HG02885 (cell line): Measurements from ENCODE around the gene RBBP8NL.

Experiments used
- ATAC-seq: cut with Tn5 transposase; IDR thresholded peaks from one replicate; pipeline ENCODE4 v1.9.1; 2021; ENCODE audit warnings: mild to moderate bottlenecking; ENCODE audit not compliant: unreplicated experiment, poor library complexity

The RBBP8NL gene

GRCh38 chr20:62424249-62425107 is 2.9 kb downstream of the RBBP8NL start:
- ATAC-seq: no peak

- no peak for ATAC-seq
These were observed 4.0 kb downstream of the RBBP8NL start for GRCh38 chr20:62423326-62423706.

- no peak for ATAC-seq
These were observed 4.6 kb downstream of the RBBP8NL start for GRCh38 chr20:62422636-62423325.

GRCh38 chr20:62421716-62421990 is 5.7 kb downstream of the RBBP8NL start:
- no peak for ATAC-seq

GRCh38 chr20:62420846-62421715 is 6.3 kb downstream of the RBBP8NL start:
- no peak for ATAC-seq

- no peak for ATAC-seq
These were observed 7.6 kb downstream of the RBBP8NL start for GRCh38 chr20:62419759-62420158.

- no peak for ATAC-seq
These were observed 8.4 kb downstream of the RBBP8NL start for GRCh38 chr20:62418709-62419487.

GRCh38 chr20:62417981-62418708 is 9.2 kb downstream of the RBBP8NL start:
- no peak for ATAC-seq

GRCh38 chr20:62416651-62417637 is 10.4 kb downstream of the RBBP8NL start:
- ATAC-seq: no peak

- ATAC-seq: no peak
These were observed 11.8 kb downstream of the RBBP8NL start for GRCh38 chr20:62415354-62416111.

- no peak for ATAC-seq
These were observed 13.3 kb downstream of the RBBP8NL start for GRCh38 chr20:62413896-62414481.

GRCh38 chr20:62413025-62413570 is 14.2 kb downstream of the RBBP8NL start:
- ATAC-seq: no peak

- no peak for ATAC-seq
These were observed 14.9 kb downstream of the RBBP8NL start for GRCh38 chr20:62412194-62413024.

GRCh38 chr20:62411479-62412193 is 15.7 kb downstream of the RBBP8NL start:
- ATAC-seq: no peak

GRCh38 chr20:62410746-62411478 is 16.4 kb downstream of the RBBP8NL start:
- no peak for ATAC-seq
